Stimulated activated CD8-positive, alpha-beta memory T cell treated with anti-CD3 and anti-CD28 coated beads, Interleukin-7, amount 100 ng/mL, for 24 hours (primary cell): ENCODE data around the gene AHNAK.

ENCODE experiments used
- DNase-seq: peaks from one replicate; pipeline ENCODE4 v3.0.0-alpha.2; 2020; ENCODE audit warnings: low read depth

AHNAK gene

GRCh38 chr11:62404901-62405300, 141.7 kb downstream of the AHNAK start:
- DNase-seq: no peak

GRCh38 chr11:62404435-62404834, 142.2 kb downstream of the AHNAK start:
- no peak for DNase-seq

- no peak for DNase-seq
Measured at GRCh38 chr11:62402960-62403730, 143.5 kb downstream of the AHNAK start.

- DNase-seq: peak; percentile 20
Measured at GRCh38 chr11:62402226-62402959, 144.2 kb downstream of the AHNAK start.

GRCh38 chr11:62401811-62402210, 144.8 kb downstream of the AHNAK start:
- DNase-seq: no peak

- no peak for DNase-seq
Measured at GRCh38 chr11:62401356-62401755, 145.2 kb downstream of the AHNAK start.

- no peak for DNase-seq
Measured at GRCh38 chr11:62400760-62401159, 145.8 kb downstream of the AHNAK start.

- DNase-seq: no peak
Measured at GRCh38 chr11:62400281-62400680, 146.3 kb downstream of the AHNAK start.

- DNase-seq: no peak
Measured at GRCh38 chr11:62399878-62400266, 146.7 kb downstream of the AHNAK start.

- no peak for DNase-seq
Measured at GRCh38 chr11:62399172-62399877, 147.3 kb downstream of the AHNAK start.

- no peak for DNase-seq
Measured at GRCh38 chr11:62398011-62398994, 148.3 kb downstream of the AHNAK start.

GRCh38 chr11:62395885-62396551, 150.6 kb downstream of the AHNAK start:
- DNase-seq: no peak

GRCh38 chr11:62394825-62395538, 151.6 kb downstream of the AHNAK start:
- DNase-seq: no peak

GRCh38 chr11:62393735-62394134, 152.9 kb downstream of the AHNAK start:
- no peak for DNase-seq

- no peak for DNase-seq
Measured at GRCh38 chr11:62393061-62393611, 153.5 kb downstream of the AHNAK start.

GRCh38 chr11:62392506-62392905, 154.1 kb downstream of the AHNAK start:
- no peak for DNase-seq

- no peak for DNase-seq
Measured at GRCh38 chr11:62391642-62392425, 154.8 kb downstream of the AHNAK start.

- DNase-seq: no peak
Measured at GRCh38 chr11:62390722-62391121, 155.9 kb downstream of the AHNAK start.

GRCh38 chr11:62390237-62390636, 156.4 kb downstream of the AHNAK start:
- no peak for DNase-seq
